Suppressor macrophage treated with lipopolysaccharide for 4 hours (primary cell): Measurements from ENCODE around the gene CDCP2.
"Not testable (repeated sequence)": the region's sequence is repeated elsewhere in the genome, so short reads cannot be mapped to it uniquely, and the experiment has no call there.

Source experiments
- DNase-seq: peaks from one replicate; pipeline ENCODE4 v3.0.0-alpha.2; 2020

CDCP2 gene

DNA sequence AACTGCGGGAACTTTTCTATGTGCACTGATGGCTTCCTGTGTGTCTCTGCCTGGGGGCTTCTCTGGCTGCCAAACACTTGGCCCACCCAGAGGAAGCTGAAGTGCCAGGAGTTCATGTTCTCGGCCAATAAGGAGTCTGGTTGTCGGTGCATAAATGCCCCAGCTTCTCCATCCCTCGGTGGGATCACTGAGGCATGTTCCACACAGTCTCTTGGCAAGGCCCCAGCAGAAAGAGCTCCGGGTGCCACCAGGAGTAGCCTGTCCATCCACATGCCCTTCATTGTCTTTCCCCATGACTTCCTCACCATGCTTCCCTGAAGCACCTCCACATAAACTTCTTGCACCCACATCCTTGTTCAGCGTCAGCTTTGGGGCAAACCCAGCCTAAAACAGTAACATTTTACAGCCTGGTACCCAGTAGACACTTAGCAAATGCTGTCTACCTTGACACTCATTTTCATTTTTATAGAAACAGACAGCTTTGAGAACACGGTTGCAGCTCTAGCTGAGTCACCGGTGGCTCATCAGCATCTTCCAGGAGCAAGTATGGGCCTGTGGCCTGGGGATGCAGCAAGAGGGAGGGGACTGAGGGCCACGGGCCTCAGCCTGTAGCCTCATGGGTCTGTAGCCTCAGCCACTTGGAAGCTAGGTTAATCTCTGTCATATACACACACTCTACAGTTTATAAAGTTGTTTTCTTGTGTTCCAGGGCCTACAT is 14.8 kb upstream of the CDCP2 start:
- no peak for DNase-seq

DNA sequence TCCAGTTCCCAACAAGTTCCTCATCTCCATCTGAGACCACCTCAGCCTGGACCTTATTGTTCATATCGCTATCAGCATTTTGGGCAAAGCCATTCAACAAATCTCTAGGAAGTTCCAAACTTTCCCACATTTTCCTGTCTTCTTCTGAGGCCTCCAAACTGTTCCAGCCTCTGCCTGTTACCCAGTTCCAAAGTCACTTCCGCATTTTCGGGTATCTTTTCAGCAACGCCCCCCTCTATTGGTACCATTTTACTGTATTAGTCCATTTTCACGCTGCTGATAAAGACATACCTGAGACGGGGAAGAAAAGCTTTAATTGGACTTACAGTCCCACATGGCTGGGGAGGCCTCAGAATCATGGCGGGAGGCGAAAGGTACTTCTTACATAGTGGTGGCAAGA is 13.6 kb upstream of the CDCP2 start:
- DNase-seq, result not testable (repeated sequence)

DNA sequence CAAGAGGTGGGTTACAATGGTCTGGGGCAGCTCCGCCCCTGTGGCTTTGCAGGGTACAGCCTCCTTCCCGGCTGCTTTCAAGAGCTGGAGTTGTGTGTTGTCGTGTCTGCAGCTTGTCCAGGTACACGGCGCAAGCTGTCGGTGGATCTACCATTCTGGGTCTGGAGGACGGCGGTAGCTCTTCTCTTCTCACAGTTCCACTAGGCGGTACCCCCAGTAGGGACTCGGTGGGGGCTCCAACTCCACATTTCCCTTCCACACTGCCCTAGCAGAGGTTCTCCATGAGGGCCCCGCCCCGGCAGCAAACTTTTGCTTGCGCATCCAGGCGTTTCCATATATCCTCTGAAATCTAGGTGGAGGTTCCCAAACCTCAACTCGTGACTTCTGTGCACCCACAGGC is 12.3 kb upstream of the CDCP2 start:
- no peak for DNase-seq

DNA sequence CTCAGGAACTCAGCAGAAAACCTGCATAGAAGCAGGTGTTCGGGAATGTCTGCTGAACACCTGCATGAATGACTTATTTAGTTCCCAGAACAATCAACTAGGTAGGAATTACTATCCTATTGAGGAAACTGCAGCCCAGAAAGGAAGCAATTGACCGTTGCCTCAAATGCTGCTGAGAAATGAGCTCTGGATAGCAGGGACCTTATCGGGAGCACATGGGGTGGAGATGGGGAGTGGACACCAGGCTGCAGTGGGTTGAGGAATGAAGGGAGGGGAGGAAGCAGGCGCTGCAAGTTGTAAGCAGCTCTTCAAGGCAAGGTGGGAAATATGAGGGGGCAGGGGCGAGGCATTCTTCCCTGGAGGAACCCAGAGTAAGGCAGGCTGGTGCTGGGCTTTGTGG is 10.8 kb upstream of the CDCP2 start:
- no peak for DNase-seq

DNA sequence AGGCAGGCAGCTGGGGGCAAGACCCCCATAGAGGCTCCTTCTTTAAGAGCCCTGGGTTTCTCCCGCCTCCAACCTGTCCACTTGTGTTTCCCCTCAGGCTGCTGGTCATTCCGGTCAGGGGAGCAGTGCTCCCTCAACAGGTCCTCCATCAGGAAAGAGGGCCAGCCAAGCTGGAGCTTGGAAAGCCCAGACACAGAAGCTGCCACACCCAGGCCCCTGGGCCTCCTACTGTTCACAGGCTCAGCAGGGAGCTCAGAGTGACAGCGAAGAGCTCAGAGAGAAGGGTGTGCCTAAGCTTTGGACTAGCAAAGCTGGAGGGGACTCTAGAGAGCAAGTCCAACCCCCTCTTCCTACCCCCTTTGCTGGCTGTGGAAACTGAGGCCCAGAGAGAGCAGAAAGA is 10.3 kb upstream of the CDCP2 start:
- DNase-seq, result no peak

DNA sequence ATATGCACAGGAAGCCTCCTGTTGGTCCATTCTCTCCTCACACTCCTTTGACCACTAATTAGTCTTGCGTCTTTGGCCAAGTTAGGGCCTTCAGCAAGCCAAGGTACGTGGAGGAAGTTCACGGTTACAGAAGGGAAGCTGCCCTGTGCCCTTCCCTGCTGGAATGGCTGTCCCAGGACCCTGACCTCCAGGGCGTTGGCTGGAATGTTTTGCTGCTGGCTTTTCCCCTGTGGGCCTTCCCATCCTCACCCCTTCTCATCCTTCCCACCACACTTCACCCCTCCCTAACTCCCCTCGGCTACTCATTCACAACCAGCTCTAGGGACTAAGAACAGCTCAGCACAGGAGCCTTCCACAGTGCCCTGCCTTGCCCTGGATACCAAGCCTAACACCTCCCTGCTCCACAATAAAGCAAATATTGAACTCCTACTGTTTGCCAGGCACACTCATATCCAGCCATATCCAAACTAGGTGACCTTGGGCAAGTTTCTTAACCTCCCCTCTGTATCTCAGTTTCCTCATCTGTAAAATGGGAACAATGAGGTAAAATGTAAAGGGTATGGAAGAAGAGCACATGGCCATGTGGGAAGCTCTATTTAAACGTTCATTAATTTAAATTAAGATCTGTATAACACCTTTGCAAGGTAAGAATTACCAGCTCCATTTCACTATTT is 8.8 kb upstream of the CDCP2 start:
- no peak for DNase-seq

DNA sequence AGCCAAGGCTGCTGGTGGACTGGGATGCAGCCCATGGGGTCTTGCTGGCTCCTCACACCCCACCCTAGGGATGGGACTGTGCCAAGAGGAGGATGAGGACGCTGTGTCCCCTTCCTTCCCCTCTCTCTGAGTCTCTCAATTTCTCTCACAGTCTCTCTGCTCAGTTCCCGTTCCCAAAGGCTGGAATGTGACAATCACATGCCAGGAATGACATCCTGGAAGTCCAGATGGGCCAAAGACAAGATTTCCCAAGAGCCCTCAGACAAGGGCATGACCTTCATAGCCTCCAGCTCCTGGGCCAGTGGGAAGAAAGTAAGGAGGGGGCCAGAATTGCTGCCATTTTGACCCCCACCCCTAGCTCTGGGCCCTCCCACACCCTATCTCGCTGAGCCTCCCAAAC is 7.6 kb upstream of the CDCP2 start:
- DNase-seq, result no peak

DNA sequence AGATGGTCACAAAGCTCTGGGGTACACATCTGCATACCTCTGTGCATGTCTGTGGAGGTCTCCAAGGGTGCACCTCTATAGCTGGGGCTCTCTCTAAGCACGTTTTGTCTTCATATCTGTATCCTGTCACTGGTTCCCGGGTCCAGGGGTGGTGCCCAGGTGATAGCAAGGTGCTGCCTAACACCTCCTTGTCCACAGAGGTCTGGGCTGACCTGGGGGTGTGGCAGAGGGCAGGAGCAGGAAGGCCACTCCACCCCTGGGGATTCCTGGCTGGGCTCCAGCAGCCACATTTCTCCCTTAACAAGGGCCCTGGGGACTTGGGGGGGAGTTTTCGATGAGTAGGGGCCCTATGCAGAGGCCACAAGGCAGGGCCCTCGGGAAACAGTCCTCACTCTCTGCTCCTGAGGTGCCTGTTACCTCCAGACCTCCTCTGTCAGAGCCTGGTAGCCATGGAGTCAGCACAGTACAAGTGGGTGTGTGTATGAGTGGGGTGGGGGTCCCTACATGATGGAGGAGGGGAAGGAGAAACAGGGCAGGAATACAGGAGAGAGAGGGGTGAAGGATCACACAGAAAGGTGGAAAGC is 7.0 kb upstream of the CDCP2 start:
- DNase-seq, result no peak

DNA sequence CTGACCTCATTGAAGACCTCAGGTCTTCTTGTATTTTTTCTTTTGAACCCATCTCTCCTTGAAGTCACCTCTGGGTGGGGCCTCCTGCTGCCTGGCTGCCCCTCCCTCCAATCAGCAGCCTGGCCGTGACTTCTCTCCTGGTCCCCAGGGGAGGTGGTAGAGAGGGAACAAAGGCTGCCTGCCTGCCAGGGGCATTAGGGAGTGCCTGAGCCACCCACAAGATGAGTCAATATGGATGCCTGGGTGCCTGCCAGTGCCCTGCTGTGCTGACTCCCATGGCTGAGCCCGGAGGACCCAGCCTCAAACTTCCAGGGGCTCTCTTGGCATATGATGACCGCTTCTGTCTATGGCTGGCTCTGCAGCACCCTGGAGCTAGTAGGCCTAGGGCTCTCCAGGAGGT is 5.3 kb upstream of the CDCP2 start:
- DNase-seq, result no peak

DNA sequence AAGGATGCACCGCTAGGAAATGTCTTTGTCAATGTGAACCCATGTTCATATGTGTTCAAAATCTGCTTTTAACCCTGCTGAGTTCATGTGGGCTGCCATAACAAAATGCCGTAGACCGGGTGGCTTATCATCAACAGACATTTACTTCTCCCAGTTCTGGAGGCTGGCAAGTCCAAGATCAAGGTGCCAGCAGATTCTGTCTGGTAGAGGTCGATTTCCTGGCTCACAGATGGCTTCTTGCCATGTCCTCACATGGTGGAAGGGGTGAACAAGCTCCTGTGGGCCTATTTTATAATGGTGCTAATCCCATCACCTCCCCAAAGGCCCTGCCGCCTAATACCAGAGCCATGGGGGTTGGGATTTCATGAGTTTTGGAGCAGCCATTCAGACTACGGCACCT is 4.6 kb upstream of the CDCP2 start:
- no peak for DNase-seq

DNA sequence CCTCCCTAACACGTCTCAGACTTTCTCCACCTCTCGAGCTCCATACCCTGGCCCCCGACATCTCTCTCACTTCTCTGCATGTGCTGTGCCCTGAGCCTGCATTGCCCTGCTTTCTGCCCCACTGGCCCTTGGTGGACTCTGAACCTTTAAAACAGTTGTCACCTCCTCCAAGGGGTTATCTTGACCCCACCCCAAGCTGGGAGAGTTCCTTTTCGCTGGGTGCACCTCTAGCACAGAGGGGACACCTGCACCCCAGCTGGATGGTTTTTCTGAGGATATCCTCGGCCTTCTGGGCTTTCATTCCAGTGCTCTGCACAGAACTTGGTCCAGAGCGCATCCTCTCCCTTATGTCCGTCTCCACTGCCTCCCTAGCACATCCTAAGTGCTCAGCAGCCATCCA is 4.2 kb upstream of the CDCP2 start:
- DNase-seq, result no peak

DNA sequence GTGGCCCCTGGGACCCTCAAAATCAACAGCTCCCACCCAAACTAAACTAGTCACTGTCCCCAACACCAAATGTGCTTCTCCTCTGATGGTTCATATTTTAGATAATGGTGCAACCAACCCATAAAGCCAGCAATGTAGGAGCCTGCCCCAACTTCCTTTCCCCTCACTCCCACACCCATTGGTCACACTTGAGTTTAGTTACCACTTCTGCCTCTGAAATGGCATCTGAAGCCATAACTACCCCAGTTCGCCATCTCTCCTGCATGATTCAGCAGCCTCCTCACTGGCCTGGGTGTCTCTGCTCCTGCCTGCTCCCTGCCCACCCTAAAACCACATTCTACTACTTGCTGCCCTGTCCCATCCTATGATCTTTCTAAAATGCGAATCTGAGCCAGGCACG is 3.4 kb upstream of the CDCP2 start:
- peak; percentile 72 for DNase-seq

DNA sequence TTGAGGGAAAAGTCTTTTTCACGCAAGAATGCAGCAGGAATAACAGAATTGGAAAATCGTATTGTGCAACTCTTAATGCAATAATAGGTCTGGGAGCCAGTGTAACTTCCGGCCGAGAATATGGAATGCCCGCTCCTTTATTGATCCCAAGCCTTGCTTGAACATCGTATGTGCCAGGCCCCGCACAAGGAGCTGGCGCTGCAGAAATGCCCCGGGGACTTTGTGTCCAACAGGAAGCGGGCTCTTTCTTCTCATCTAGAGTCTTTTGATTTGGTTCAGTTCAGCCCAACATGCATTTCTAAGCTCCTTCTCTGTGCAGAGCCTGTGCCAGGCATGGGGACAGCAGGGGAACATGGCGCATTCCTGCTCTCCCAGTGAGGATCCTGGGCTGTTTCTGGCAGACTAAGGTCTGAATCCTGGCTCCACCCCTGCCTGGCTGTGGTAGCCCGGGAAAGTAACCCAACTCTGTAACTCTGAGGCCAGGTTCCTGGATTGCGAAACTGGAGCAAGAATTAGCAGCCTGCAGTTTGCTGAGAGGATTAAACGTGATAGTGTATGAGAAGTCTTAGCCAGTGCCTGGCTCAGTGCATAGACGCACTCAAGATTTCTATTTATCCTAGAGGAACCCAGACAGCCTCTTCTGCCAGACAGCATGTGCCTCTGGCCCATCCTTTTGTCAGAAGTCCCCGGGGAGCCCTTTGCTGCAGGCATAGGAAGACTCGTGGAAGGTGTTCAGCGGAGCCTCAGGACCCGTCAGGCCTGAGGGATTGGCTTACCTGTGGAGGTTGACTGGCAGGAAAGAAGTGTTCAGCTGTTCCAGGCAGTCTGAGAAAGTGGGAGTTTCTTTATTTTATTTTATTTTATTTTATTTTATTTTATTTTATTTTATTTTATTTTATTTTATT is 987 bp upstream of the CDCP2 start:
- DNase-seq, result peak; percentile 31

DNA sequence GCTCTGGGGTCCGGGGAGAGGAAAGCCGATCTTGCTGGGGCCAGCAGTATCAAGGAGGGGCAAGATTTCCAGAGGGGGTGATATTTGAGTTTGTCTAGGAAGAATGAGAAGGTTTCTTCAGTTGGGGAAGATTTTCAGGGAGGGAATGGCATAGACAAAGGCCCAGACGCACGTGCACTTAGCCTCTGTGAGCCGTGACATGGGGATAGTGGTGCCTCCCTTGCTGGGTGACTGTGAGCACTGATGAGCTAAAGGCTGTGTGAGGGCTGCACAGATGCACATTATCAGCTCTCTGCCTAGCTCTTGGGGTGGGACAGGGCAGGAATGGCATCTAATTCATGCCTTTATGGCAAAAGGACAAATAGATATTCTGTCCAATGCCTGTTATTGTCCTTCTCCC is 1.8 kb downstream of the CDCP2 start:
- no peak for DNase-seq

DNA sequence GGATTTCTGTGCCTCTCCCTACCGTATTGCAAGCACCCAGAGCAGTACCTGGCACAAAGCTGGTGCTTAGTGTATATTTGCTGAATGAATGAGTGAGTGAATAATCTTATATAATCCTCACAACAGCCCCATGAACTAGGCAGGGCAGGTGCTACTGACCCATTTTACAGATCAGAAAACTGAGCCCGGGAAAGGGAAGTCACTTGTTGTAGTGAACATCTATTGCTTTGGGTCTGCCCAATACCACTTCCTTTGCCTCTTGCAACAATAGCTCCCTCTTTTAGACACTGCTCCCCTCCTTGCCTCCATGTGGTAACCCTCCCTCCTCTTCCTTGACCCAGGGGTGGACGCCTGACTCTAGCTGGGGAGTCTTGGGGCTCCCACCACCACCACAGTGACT is 3.1 kb downstream of the CDCP2 start:
- DNase-seq, result no peak

DNA sequence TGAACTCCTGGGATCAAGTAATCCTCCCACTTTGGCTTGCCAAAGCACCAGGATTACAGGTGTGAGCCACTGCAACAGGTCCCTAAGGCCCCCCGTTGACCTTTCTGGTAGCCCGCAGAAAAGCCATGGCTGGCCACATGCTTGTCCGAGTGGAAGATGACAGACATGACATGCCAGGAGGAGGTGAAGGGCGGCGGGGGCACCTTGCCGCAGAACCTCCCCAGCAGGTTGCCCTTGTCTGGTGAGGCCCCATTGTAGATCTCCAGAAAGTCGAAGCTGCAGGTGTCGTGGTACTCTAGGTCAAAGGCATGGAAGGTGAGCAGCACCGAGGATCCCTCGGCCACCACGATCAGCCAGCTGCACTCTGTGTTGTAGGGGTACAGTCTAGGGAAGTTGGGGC is 8.4 kb downstream of the CDCP2 start:
- no peak for DNase-seq

DNA sequence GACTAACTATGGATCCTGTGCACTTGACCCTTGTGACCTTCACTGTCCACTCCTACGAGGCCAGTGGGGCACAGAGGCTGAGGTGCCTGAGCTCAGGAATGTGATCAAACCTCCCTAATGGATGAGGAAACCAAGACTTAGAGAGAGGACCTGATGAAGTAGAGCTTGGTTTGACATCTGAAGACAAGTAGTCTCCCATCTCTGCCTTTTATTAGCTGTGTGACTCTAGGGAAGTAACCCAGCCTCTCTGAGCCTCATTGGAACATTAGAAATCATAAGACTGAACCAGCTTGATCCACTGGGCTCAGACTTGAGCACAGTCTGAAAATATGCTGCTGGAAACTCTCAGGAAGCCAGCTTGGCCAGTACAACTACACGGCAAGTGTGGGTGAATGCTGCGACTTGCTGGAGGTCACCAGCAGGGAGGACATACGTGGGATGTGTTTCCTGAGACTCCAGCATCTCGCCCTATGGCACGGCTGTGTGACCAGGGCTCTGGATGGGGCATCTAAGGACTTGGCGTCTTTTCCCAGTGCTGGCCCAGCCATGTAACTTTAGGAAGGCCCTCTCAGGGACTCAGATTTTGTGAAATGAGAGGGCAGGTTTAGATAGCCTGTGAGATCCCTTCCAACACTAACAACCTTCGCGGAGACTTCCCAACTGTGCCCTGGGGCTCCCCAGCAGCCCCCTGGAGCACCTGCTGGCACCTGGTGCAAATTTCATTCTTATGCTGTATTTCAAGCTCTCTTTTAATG is 10.5 kb downstream of the CDCP2 start:
- no peak for DNase-seq

DNA sequence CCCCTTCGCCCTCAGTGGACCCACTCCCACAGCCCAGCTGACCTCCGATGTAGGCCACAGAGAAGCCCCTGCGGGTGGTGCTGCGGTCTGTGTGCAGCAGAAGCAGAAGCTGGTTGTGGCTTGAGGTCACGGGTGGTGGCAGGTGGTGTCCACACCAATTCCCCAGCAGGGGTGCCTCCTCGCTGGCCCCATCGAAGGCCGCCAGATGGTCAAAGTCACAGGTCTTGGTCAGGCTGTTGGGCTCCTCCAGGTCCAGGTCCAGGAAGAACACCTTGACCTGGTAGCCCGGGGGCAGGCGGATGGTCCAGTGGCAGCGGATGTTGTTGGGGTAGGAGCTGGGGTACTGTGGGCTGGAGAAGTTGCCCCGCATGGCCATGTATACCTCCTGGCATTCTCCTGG is 13.1 kb downstream of the CDCP2 start:
- no peak for DNase-seq

DNA sequence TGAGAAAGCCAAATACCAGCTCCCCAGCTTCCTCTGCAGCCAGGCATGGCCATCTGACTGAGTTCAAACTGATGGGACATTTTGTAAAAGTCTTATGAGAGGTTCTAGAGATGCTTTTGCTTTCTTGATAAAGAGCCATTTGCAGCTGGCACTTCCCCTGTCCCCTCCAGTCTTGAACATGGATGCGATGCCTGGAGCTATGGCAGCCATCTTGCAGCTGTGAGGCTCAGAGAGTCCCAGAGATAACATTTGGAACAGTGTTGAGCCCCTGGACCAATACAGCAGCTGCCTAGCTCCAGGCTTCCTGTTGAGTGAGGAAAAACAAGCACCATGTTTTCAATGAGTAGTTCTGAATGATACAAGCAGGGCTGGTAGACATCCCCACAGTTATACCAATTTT is 13.8 kb downstream of the CDCP2 start:
- no peak for DNase-seq

DNA sequence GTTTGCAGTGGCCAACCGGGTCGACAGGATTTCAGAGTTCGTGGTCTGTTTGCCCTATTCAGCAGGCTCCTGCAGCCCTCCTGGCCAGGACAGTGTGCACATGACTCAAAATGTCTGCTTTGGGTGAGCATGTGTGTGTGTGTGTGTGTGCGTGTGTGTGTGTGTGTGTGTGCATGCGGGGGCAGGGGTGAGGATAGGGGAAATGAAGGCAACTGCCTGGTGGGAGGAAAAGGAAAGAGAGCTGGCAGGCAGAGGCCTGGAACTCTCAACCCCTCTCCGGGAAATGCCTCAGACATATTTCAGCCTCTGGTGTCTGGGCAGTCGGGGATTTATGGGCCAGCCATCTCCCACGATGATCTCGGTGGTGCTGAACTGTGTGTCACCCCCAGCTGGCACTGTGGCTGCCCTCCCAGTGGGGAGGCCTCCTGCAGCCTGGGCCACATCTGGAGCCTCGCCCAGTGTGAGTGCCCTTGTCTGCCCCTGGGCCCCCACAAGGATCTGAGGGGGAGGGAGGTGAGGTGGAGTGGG is 15.2 kb downstream of the CDCP2 start:
- DNase-seq, result no peak

DNA sequence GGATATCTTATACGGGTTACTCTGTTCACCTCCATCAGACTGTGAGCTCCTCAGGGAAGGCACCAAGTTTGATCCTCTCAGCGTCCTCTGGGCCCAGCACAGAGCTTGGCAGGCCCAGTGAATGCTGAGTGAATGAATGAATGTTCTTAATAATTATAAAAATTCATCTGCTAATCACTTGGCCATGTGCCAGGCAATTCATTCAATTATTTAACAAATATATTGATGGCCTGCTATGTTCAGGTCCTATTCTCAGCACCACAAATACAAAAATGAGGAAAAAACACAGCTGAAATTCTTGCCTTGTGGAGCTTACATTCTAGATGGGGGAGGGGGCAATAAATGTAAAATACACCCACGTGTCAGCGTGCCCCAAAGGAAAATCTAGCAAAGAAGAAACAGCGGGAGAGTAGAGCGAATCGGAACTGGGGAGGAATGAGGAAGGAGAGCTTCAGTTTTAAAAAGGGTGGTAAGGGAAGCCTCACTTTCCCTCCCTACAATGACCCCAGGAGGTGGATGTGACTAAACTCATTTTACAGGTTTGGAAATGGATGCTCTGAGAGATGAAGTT is 15.8 kb downstream of the CDCP2 start:
- DNase-seq, result no peak

DNA sequence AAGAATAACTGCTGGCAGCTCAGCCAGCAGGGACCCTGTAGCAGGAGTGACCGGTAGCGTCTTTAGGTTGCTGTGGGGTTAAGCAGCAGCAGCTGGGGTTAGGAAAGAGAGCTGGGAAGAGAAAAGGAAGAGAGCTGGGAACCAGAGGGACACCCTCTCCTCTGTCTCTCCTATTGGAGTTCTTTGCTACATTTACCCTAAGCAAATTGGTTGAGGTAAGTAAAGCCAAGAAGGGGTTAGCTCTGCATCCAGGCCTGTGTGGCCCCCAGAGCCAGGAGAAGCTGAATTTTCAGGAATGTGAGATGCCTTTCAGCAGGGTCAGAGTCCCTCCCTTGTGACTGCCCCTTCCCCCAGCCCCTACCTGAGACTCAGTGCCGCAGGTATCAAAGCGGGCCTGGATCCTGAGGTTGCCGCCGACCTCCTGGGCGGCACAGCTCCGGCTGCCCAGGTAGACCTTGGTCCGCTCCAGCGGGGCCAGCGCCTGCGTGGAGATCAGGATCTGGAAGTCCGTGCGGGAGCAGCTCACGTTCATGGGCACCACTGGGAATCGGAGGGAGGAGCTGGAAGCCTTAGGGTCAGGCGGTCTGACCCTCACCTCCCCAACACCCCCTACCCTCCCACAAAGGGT is 16.4 kb downstream of the CDCP2 start:
- no peak for DNase-seq
